ENCODE data around the gene AMPH. TPM values are rescaled to one million over a fixed set of nuclear protein-coding genes. Genes with fewer than 3 reads are reported as not detected.

AMPH gene
- total RNA-seq, 4 donors from 2014 or later, result 1.9 to 8.9 (median 4.6) TPM

GRCh38 chr7:38425509-38425908, 205.7 kb downstream of the AMPH start:
- Histone ChIP-seq H3K4me3 (replicated peaks in 1 of 3) (no peak overlapping the region), H3K4me1 (no peaks in the 10 kb centered on the region), H3K27me3 (no peaks in the 10 kb centered on the region), H3K36me3 (no peaks in the 10 kb centered on the region), H3K27ac (no peak overlapping the region), H3K9me3 (no peaks in the 10 kb centered on the region)
- no peak for TF ChIP-seq POLR2A (IDR thresholded peaks at IDR 0.05)
- no peak for TF ChIP-seq CTCF (IDR thresholded peaks at IDR 0.05)
- 74 to 78% methylated on average over 2 of the region's 2 CpGs for WGBS, 2 donors
- no peak for DNase-seq
- intact Hi-C loops (cut with DNase I), result no loop called here

- H3K4me3 ChIP-seq (replicated peaks in 1 of 3), result no peak overlapping the region
- H3K9me3 ChIP-seq, result no peaks in the 10 kb centered on the region
- no peak overlapping the region for H3K27ac ChIP-seq
- 79 to 80% methylated on average over 3 of the region's 3 CpGs for WGBS, 2 donors
- DNase-seq, result no peak
- H3K27me3 ChIP-seq, result no peaks in the 10 kb centered on the region
- H3K36me3 ChIP-seq, result no peaks in the 10 kb centered on the region
- intact Hi-C loops (cut with DNase I), result no loop called here
- H3K4me1 ChIP-seq, result no peaks in the 10 kb centered on the region
- TF ChIP-seq CTCF (IDR thresholded peaks at IDR 0.05), result no peak
- no peak for TF ChIP-seq POLR2A (IDR thresholded peaks at IDR 0.05)
Observed at GRCh38 chr7:38424750-38425463, 206.3 kb downstream of the AMPH start.

GRCh38 chr7:38413784-38414183, 217.4 kb downstream of the AMPH start:
- Histone ChIP-seq H3K27me3 (no peaks in the 10 kb centered on the region), H3K9me3 (no peaks in the 10 kb centered on the region), H3K36me3 (no peaks in the 10 kb centered on the region), H3K4me3 (replicated peaks in 1 of 3) (no peak overlapping the region), H3K4me1 (peaks cover 0 to 6% of the 10 kb centered on the region in 2 donors), H3K27ac (no peak overlapping the region)
- TF ChIP-seq POLR2A (IDR thresholded peaks at IDR 0.05), result no peak
- TF ChIP-seq CTCF (IDR thresholded peaks at IDR 0.05), result no peak
- 70 to 76% methylated on average over 3 of the region's 3 CpGs for WGBS, 2 donors
- no peak for DNase-seq
- intact Hi-C loops (cut with DNase I), result no loop called here

- H3K4me1 ChIP-seq, result peaks cover 0 to 6% of the 10 kb centered on the region in 2 donors
- H3K27me3 ChIP-seq, result no peaks in the 10 kb centered on the region
- no peak for DNase-seq
- TF ChIP-seq CTCF (IDR thresholded peaks at IDR 0.05) (peak in 1 of 6 experiments; percentile 9), POLR2A (IDR thresholded peaks at IDR 0.05) (no peak)
- H3K4me3 ChIP-seq (replicated peaks in 1 of 3), result no peak overlapping the region
- no peak overlapping the region for H3K27ac ChIP-seq
- 67 to 83% methylated on average over 1 of the region's 1 CpG for WGBS, 2 donors
- intact Hi-C loops (cut with DNase I), result no loop called here
- no peaks in the 10 kb centered on the region for H3K36me3 ChIP-seq
- no peaks in the 10 kb centered on the region for H3K9me3 ChIP-seq
Observed at GRCh38 chr7:38411404-38411803, 219.8 kb downstream of the AMPH start.

- intact Hi-C loops (cut with DNase I), result no loop called here
- TF ChIP-seq CTCF (IDR thresholded peaks at IDR 0.05), result no peak
- no peak for TF ChIP-seq POLR2A (IDR thresholded peaks at IDR 0.05)
- Histone ChIP-seq H3K9me3 (no peaks in the 10 kb centered on the region), H3K27me3 (no peaks in the 10 kb centered on the region), H3K4me1 (peaks cover 0 to 6% of the 10 kb centered on the region in 2 donors), H3K27ac (no peak overlapping the region), H3K4me3 (replicated peaks in 1 of 3) (no peak overlapping the region), H3K36me3 (no peaks in the 10 kb centered on the region)
- 32 to 72% methylated on average over 2 of the region's 2 CpGs for WGBS, 2 donors
- peak; percentile 44 to 68 for DNase-seq
Observed at GRCh38 chr7:38410056-38410455, 221.1 kb downstream of the AMPH start.

Measured in thyroid gland (tissue), 4 donors.